ENCODE results near the gene PFN1. TPM values are rescaled to one million over a fixed set of nuclear protein-coding genes. Genes with fewer than 3 reads are reported as not detected.

PFN1 gene
- total and polyA plus RNA-seq, 7 experiments from 2014 or later: 430 to 2,132 (median 726) TPM

DNA sequence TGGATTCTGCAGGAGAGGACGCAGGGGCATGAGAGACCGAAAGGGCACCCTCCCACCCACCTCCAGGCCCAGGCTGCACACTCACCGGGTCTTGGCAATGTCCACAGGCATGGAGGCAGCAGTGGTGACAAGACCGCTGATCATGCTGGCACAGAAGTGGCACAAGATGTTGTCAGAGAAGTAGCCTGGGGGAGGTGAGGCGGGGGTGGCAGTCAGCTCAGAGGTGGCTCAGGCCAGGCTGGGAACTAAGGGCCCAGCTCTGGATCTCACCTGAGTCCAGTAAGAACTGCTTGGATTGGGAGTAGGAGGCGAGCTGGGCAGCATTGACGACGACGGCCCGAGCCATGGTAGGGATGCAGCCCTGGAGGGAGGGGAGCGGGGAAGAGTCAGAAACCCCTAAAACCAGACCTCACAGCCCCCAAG, 10.2 kb downstream of the PFN1 start:
- Mint-ChIP-seq H3K4me1 (peaks cover 48 to 75% (median 64%) of the 10 kb centered on the region in 7 donors), H3K9me3 (peaks cover 0 to 1% (median 0%) of the 10 kb centered on the region in 11 donors), H3K36me3 (peaks cover 0 to 32% (median 21%) of the 10 kb centered on the region in 5 donors), H3K4me3 (peak overlapping the region; percentile 92 to 100 (median 98)), H3K27ac (peak overlapping the region in 6 of 9 donors; percentile 62 to 95 (median 90)), H3K27me3 (peaks cover 0 to 4% (median 0%) of the 10 kb centered on the region in 5 donors)
- H3K27me3 ChIP-seq (ENCODE audit: control insufficient read depth in 2 of 2, insufficient read depth in 2 of 2, low read length in 2 of 2): no peaks in the 10 kb centered on the region
- no peak for ATAC-seq
- no peak overlapping the region for H3K4me3 ChIP-seq (ENCODE audit: low read length)
- H3K36me3 ChIP-seq (ENCODE audit: control insufficient read depth in 2 of 3, insufficient read depth in 3 of 3, low read length in 3 of 3): peaks cover 0 to 40% (median 12%) of the 10 kb centered on the region in 3 experiments
- ChIA-PET CTCF (no interaction called here), POLR2A (interaction anchor here (2.4 to 4.9 kb wide), 4 partner anchors 13 to 227 kb away, joined by 16 to 135 read pairs (median 70); partner anchors contain the start of genes ARRB2, ENO3, PFN1 and SPAG7)
- intact Hi-C loops (cut with micrococcal nuclease): no loop called here
- H3K4me1 ChIP-seq (ENCODE audit: control insufficient read depth in 2 of 2, insufficient read depth in 2 of 2, low read length in 2 of 2): peaks cover 36% of the 10 kb centered on the region in 2 donors
- DNase-seq: no peak
- no peaks in the 10 kb centered on the region for H3K9me3 ChIP-seq (ENCODE audit: control insufficient read depth in 2 of 3, low read length in 3 of 3)
- no peak overlapping the region for H3K27ac ChIP-seq (ENCODE audit: low read depth, low read length)

DNA sequence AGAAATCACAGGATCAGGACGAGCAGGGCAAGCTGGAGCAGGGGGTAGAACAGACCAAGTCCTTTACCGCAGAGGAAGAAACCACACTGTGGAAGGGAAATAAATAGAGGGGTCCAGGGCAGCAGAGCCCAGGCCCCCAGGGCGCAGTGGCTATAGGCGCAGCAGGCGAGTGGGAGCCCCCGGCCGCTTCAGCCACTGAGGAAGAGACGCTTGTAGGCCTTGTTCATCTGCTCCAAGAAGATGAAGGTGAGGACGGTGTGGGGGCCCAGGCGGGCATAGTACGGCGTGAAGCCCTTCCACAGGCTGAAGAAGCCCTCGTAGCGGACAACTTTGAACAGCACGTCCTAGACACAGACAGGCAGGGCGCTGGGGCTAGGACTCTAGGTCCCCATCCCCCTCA, 10.8 kb downstream of the PFN1 start:
- ChIA-PET CTCF (no interaction called here), POLR2A (interaction anchor here (4.2 to 4.9 kb wide), 3 partner anchors 14 to 227 kb away, joined by 20 to 135 read pairs (median 120); partner anchors contain the start of genes ARRB2, ENO3, PFN1 and SPAG7)
- Histone ChIP-seq H3K27me3 (ENCODE audit: control insufficient read depth in 2 of 2, insufficient read depth in 2 of 2, low read length in 2 of 2) (no peaks in the 10 kb centered on the region), H3K36me3 (ENCODE audit: control insufficient read depth in 2 of 3, insufficient read depth in 3 of 3, low read length in 3 of 3) (peaks cover 0 to 35% (median 7%) of the 10 kb centered on the region in 3 experiments), H3K9me3 (ENCODE audit: control insufficient read depth in 2 of 3, low read length in 3 of 3) (no peaks in the 10 kb centered on the region), H3K27ac (ENCODE audit: low read depth, low read length) (no peak overlapping the region), H3K4me3 (ENCODE audit: low read length) (no peak overlapping the region), H3K4me1 (ENCODE audit: control insufficient read depth in 2 of 2, insufficient read depth in 2 of 2, low read length in 2 of 2) (peaks cover 30 to 31% of the 10 kb centered on the region in 2 donors)
- intact Hi-C loops (cut with micrococcal nuclease): no loop called here
- Mint-ChIP-seq H3K27me3 (peaks cover 0 to 4% (median 0%) of the 10 kb centered on the region in 5 donors), H3K4me1 (peaks cover 44 to 71% (median 63%) of the 10 kb centered on the region in 7 donors), H3K4me3 (peak overlapping the region in 7 of 10 donors; percentile 21 to 100 (median 92)), H3K27ac (peak overlapping the region in 3 of 9 donors; percentile 8 to 62 (median 55)), H3K36me3 (peaks cover 0 to 27% (median 17%) of the 10 kb centered on the region in 5 donors), H3K9me3 (peaks cover 0 to 1% (median 0%) of the 10 kb centered on the region in 11 donors)
- ATAC-seq (no peak), DNase-seq (no peak)

GRCh38 chr17:4936436-4936835, 11.9 kb downstream of the PFN1 start:
- Mint-ChIP-seq H3K36me3 (peaks cover 2 to 18% (median 9%) of the 10 kb centered on the region in 5 donors), H3K9me3 (no peaks in the 10 kb centered on the region), H3K4me3 (peak overlapping the region in 1 of 10 donors; percentile 4), H3K27ac (peak overlapping the region in 6 of 9 donors; percentile 2 to 78 (median 30)), H3K27me3 (peaks cover 0 to 4% (median 0%) of the 10 kb centered on the region in 5 donors), H3K4me1 (peaks cover 39 to 68% (median 52%) of the 10 kb centered on the region in 7 donors)
- peaks cover 21 to 22% of the 10 kb centered on the region in 2 donors for H3K4me1 ChIP-seq (ENCODE audit: control insufficient read depth in 2 of 2, insufficient read depth in 2 of 2, low read length in 2 of 2)
- intact Hi-C loops (cut with micrococcal nuclease): no loop called here
- H3K9me3 ChIP-seq (ENCODE audit: control insufficient read depth in 2 of 3, low read length in 3 of 3): no peaks in the 10 kb centered on the region
- ATAC-seq: no peak
- H3K4me3 ChIP-seq (ENCODE audit: low read length): no peak overlapping the region
- no peaks in the 10 kb centered on the region for H3K27me3 ChIP-seq (ENCODE audit: control insufficient read depth in 2 of 2, insufficient read depth in 2 of 2, low read length in 2 of 2)
- CTCF ChIA-PET: no interaction called here
- H3K27ac ChIP-seq (ENCODE audit: low read depth, low read length): no peak overlapping the region
- POLR2A ChIA-PET: interaction anchor here (4.9 kb wide), 2 partner anchors 15 to 32 kb away, joined by 120 to 135 read pairs; partner anchors contain the start of genes ENO3, PFN1 and SPAG7
- DNase-seq: no peak
- H3K36me3 ChIP-seq (ENCODE audit: control insufficient read depth in 2 of 3, insufficient read depth in 3 of 3, low read length in 3 of 3): peaks cover 0 to 32% (median 7%) of the 10 kb centered on the region in 3 experiments

DNA sequence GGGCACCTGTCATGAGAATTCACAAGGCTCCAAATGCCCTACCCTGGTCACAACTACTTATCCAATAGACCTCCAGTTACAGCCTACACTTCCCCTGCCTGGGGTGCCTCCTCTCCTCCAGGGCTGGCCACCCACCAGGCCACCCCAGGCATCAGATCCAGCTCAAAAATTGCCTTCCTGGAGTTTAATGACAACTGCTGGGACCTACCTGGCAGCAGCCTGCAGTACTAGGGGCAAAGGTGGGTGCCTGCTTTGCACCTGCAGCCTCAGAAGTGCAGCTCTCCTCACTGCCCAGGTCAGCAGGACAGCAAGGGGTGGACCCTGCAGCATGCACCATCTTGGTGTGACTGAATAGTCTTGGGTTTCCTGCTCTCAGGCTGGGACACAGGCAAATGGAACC, 12.7 kb downstream of the PFN1 start:
- ChIA-PET POLR2A (no interaction called here), CTCF (no interaction called here)
- peaks cover 10 to 17% (median 14%) of the 10 kb centered on the region in 5 donors for H3K36me3 Mint-ChIP-seq
- H3K4me1 Mint-ChIP-seq: peaks cover 38 to 68% (median 45%) of the 10 kb centered on the region in 7 donors
- ATAC-seq (no peak), DNase-seq (no peak)
- H3K27me3 Mint-ChIP-seq: peaks cover 0 to 4% (median 0%) of the 10 kb centered on the region in 5 donors
- intact Hi-C loops (cut with micrococcal nuclease): no loop called here
- Histone ChIP-seq H3K27ac (ENCODE audit: low read depth, low read length) (no peak overlapping the region), H3K9me3 (ENCODE audit: control insufficient read depth in 2 of 3, low read length in 3 of 3) (no peaks in the 10 kb centered on the region), H3K4me3 (ENCODE audit: low read length) (no peak overlapping the region), H3K4me1 (ENCODE audit: control insufficient read depth in 2 of 2, insufficient read depth in 2 of 2, low read length in 2 of 2) (peaks cover 21 to 22% of the 10 kb centered on the region in 2 donors), H3K36me3 (ENCODE audit: control insufficient read depth in 2 of 3, insufficient read depth in 3 of 3, low read length in 3 of 3) (peaks cover 0 to 36% (median 7%) of the 10 kb centered on the region in 3 experiments), H3K27me3 (ENCODE audit: control insufficient read depth in 2 of 2, insufficient read depth in 2 of 2, low read length in 2 of 2) (no peaks in the 10 kb centered on the region)
- no peaks in the 10 kb centered on the region for H3K9me3 Mint-ChIP-seq
- peak overlapping the region in 5 of 9 donors; percentile 19 to 69 (median 36) for H3K27ac Mint-ChIP-seq
- peak overlapping the region in 1 of 10 donors; percentile 4 for H3K4me3 Mint-ChIP-seq

- H3K27me3 ChIP-seq (ENCODE audit: control insufficient read depth in 2 of 2, insufficient read depth in 2 of 2, low read length in 2 of 2): no peaks in the 10 kb centered on the region
- peaks cover 0 to 32% (median 7%) of the 10 kb centered on the region in 3 experiments for H3K36me3 ChIP-seq (ENCODE audit: control insufficient read depth in 2 of 3, insufficient read depth in 3 of 3, low read length in 3 of 3)
- no peak overlapping the region for H3K27ac ChIP-seq (ENCODE audit: low read depth, low read length)
- H3K36me3 Mint-ChIP-seq: peaks cover 8 to 21% (median 14%) of the 10 kb centered on the region in 5 donors
- H3K4me1 Mint-ChIP-seq: peaks cover 38 to 64% (median 44%) of the 10 kb centered on the region in 7 donors
- H3K27me3 Mint-ChIP-seq: peaks cover 0 to 4% (median 0%) of the 10 kb centered on the region in 5 donors
- H3K4me3 Mint-ChIP-seq: peak overlapping the region in 4 of 10 donors; percentile 30 to 66 (median 52)
- no peak overlapping the region for H3K4me3 ChIP-seq (ENCODE audit: low read length)
- ChIA-PET CTCF (no interaction called here), POLR2A (interaction anchor here (0.7 to 1.3 kb wide), 3 partner anchors 10 to 33 kb away, joined by 3 to 7 read pairs (median 3); partner anchors contain the start of genes PFN1 and SPAG7)
- peaks cover 21 to 22% of the 10 kb centered on the region in 2 donors for H3K4me1 ChIP-seq (ENCODE audit: control insufficient read depth in 2 of 2, insufficient read depth in 2 of 2, low read length in 2 of 2)
- DNase-seq (no peak), ATAC-seq (peak; percentile 63)
- H3K9me3 Mint-ChIP-seq: peaks cover 0 to 1% (median 0%) of the 10 kb centered on the region in 11 donors
- no peaks in the 10 kb centered on the region for H3K9me3 ChIP-seq (ENCODE audit: control insufficient read depth in 2 of 3, low read length in 3 of 3)
- peak overlapping the region; percentile 36 to 79 (median 59) for H3K27ac Mint-ChIP-seq
- intact Hi-C loops (cut with micrococcal nuclease): no loop called here
Measured at GRCh38 chr17:4934173-4934979, 14.0 kb downstream of the PFN1 start.

DNA sequence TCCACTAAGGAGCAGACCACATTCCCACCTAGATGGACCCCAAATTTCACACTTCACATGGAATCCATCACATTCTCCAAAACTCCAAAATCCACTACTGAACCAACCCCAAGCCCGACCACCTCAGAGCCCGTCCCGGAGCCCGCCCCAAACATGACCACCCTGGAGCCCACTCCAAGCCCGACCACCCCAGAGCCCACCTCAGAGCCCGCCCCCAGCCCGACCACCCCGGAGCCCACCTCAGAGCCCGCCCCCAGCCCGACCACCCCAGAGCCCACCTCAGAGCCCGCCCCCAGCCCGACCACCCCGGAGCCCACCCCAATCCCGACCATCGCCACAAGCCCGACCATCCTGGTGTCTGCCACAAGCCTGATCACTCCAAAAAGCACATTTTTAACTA, 14.7 kb downstream of the PFN1 start:
- intact Hi-C loops (cut with micrococcal nuclease): no loop called here
- no peak for ATAC-seq
- ChIA-PET CTCF (no interaction called here), POLR2A (interaction anchor here (0.8 to 1.3 kb wide), 2 partner anchors 9 to 34 kb away, joined by 3 to 7 read pairs; partner anchors contain the start of gene SPAG7)
- Mint-ChIP-seq H3K4me1 (peaks cover 31 to 56% (median 38%) of the 10 kb centered on the region in 7 donors), H3K36me3 (peaks cover 13 to 27% (median 17%) of the 10 kb centered on the region in 5 donors), H3K27me3 (peaks cover 0 to 4% (median 0%) of the 10 kb centered on the region in 5 donors), H3K9me3 (peaks cover 0 to 1% (median 0%) of the 10 kb centered on the region in 11 donors), H3K27ac (peak overlapping the region in 7 of 9 donors; percentile 34 to 79 (median 57)), H3K4me3 (peak overlapping the region in 5 of 10 donors; percentile 30 to 66 (median 56))
- no peaks in the 10 kb centered on the region for H3K27me3 ChIP-seq (ENCODE audit: control insufficient read depth in 2 of 2, insufficient read depth in 2 of 2, low read length in 2 of 2)
- no peak overlapping the region for H3K27ac ChIP-seq (ENCODE audit: low read depth, low read length)
- DNase-seq: no peak
- H3K36me3 ChIP-seq (ENCODE audit: control insufficient read depth in 2 of 3, insufficient read depth in 3 of 3, low read length in 3 of 3): peaks cover 0 to 32% (median 7%) of the 10 kb centered on the region in 3 experiments
- peaks cover 15 to 16% of the 10 kb centered on the region in 2 donors for H3K4me1 ChIP-seq (ENCODE audit: control insufficient read depth in 2 of 2, insufficient read depth in 2 of 2, low read length in 2 of 2)
- no peaks in the 10 kb centered on the region for H3K9me3 ChIP-seq (ENCODE audit: control insufficient read depth in 2 of 3, low read length in 3 of 3)
- H3K4me3 ChIP-seq (ENCODE audit: low read length): no peak overlapping the region

Measured in naive thymus-derived CD4-positive, alpha-beta T cell (primary cell).